HG03066 (cell line): ENCODE measurements around the gene SERPINE2.
"Not testable (repeated sequence)": the region's sequence is repeated elsewhere in the genome, so short reads cannot be mapped to it uniquely, and the experiment has no call there.

Source experiments
- ATAC-seq: cut with Tn5 transposase; IDR thresholded peaks from one replicate; pipeline ENCODE4 v1.9.1; 2021; ENCODE audit warnings: low read depth; ENCODE audit not compliant: unreplicated experiment

The SERPINE2 gene

DNA sequence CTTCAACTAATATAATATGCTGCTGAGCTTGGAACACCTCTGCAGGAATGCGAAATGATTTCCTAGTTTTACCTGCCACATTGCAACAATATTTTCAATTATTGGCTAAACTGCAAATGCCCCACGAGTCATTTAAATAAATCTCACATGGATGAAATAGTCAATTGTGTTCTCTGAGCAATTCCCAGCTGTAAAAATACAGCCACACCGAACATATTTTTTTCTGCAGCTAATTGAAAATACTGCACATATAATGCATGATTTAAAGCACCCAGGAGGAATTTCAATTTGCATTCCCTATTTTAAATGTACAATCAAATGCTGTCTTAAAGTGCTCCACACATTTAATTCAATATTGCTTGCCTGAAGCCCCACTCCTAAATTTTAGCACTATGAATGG is 18.6 kb downstream of the SERPINE2 start:
- ATAC-seq: no peak

DNA sequence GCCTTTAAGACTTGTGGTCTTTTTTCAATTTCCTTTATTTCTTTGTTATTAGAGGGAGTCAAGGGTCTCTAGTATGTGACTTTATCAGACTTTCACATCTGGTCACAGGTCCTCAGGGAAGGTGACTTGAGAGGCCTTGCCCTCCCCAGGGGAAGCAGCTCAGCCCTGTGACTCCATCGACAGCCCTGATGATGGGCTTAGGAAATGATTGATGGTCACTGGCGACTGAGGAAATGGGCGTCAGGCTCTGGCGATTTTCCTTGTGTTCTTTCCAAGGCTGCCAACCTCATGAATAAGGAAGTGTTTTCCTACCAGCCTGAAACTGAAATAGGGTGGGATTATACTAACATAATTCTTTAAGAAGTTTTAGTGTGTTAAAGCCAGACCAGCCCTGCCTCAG is 21.1 kb downstream of the SERPINE2 start:
- ATAC-seq: no peak

DNA sequence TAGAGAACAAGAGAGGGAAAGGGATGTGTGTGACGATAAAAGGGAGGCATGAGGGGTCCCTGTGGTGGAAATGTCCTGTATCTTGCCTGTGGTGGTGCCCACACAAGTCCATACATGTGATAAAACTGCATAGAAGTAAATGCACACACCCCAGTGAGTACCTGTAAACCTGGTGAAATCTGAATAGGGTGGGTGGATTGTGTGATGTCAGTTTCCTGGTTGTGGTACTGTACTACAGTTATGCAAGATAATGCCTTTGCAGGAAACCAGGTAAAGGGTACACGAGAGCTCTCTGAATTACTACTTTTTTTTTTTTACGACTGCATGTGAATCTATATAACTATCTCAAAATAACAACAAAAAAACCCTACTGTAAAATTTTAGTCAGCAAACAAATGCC is 22.1 kb downstream of the SERPINE2 start:
- ATAC-seq: no peak

DNA sequence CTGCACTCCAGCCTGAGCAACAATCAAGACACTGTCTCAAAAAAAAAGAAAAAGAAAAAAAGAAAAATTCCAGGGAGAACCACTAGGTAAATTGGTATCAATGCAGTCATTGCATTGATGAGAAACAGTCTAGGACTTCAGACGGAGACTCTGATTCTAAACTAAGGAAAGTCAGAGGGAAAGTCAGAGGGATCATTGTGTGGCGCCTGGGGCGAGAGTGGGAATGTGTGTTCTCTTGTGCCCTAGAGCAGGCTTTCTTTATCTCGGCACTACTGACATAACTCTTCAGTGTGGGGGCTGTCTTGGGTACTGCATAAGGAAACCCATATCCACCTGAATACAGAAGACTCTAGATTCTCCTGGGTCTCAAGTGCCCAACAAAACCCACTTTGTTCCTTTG is 24.8 kb downstream of the SERPINE2 start:
- ATAC-seq: no peak

DNA sequence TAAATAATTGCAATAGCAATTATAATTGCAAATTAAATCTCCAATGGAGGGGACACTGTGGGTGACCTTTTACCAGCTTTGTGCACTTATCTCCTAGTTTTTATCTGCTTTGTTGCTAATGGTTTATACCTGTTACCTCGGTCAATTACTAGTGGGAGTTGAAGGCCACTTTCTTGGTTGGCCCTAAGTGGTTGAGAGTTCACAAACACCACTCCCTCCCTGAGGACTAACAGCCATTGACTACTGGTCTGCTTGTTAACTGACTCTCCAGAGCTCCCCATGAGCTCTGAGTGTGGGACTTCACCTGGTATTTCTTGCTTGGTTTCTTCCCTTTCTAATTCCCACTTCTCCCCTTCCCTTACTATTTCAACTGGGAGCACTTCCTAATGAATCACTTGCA is 27.2 kb downstream of the SERPINE2 start:
- ATAC-seq: no peak

GRCh38 chr2:224009605-224010315 is 29.3 kb downstream of the SERPINE2 start:
- no peak for ATAC-seq

DNA sequence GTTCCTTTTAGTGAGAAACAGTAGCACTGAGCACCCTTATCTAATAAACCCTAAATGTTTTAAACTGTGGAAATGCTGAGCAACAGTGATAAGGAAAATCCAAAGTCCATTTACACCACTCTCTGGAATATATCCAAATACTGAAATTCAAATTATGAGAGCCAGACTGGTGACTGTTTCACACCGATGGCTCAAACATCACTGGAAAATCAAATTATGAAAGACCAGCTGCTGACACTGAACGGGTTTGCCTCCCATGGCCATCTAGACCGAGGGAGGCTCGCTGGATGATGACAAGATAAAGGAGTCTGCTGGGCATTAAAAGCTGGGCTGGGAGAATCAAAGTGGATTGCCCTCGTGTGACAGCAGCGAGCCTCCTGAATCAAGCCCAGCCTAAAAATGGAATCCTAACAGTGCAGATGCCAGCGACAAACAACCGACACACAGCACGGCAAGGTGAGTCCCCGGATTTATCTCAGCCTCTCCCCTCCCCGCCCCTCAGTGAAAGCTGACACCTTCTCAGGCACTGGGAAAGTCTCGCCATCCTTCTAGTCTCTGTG is 30.3 kb downstream of the SERPINE2 start:
- ATAC-seq: no peak

DNA sequence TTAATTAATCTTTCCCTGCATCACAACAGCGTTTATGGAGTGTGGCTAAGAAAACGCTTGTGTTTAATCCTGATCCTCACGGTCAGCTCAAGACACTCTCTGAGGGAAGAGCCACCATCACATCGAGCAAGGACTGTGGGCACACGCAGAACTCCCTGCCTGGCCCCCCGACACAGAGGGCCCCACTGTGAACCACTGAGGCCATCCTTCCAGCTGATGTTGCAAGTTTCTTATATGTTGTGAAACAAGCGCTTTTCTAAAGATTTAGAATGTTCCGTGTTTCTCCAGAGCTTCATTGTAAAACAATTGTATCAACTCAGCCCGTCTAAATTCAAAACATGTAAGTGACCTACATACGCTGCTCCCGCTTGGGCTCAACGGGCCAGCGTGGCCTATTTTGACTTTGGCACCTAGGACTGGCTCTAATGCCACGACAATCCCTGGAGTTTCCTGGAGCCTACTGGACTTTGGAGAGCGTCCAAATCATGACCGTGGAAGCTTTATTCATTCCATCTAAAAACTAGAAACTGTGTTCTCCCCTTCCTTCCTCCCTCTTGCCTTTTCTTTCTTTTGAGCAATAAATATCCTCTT is 34.9 kb downstream of the SERPINE2 start:
- no peak for ATAC-seq

DNA sequence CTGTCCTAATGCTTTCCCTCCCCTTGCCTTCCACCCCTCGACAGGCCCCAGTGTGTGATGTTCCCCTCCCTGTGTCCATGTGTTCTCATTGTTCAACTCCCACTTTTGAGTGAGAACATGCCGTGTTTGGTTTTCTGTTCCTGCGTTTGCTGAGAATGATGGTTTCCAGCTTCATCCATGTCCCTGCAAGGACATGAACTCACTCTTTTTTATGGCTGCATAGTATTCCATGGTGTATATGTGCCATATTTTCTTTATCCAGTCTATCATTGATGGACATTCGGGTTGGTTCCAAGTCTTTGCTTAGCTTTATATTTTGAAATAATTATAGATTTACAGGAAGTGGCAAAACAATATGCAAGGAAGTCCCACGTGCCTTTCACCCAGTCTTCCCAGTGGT is 38.4 kb downstream of the SERPINE2 start:
- not testable (repeated sequence) for ATAC-seq

- ATAC-seq: no peak
Observed at GRCh38 chr2:223999862-224000261, 39.2 kb downstream of the SERPINE2 start.

DNA sequence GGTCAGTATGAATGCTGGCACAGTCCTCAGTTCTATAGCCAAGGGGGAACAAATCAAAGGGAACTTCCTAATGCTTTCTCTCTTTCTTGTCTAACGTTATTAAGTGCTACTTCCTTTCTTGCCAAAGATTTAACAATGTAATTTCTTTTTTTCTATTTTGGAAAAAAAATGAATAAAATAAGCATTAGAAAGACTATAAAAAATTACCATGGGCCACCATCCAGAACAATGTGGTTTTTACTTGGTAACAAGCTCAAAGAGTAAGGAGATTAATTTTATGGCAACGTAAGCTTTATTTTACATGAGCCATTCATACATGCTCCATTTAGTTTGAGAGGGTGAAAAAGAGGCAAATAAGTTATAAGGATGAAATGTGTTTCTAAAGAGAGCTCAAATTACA is 40.1 kb downstream of the SERPINE2 start:
- no peak for ATAC-seq

GRCh38 chr2:223997938-223998337 is 41.1 kb downstream of the SERPINE2 start:
- no peak for ATAC-seq

DNA sequence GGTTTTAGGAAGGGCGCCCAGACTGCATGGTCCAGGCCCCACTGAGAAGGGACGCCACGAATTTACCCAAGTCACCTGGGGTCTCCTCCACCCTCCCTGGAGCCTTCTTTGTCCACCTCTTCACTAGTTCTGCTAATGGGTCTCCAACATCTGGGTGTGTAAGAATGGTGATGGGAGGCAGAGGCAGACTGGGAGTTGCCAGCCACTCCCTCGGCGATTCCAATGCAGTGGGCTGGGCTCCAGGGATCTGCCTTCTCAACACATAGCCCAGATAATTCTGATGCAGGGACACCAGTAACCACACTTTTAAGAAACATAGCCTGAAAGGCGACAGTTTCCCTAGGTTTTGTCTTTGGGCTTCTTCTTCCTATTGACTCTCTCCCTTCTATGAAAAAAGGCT is 42.7 kb downstream of the SERPINE2 start:
- ATAC-seq: no peak

GRCh38 chr2:223995569-223995968 is 43.5 kb downstream of the SERPINE2 start:
- ATAC-seq: no peak

- ATAC-seq: no peak
Observed at GRCh38 chr2:223994562-223995162, 44.4 kb downstream of the SERPINE2 start.

DNA sequence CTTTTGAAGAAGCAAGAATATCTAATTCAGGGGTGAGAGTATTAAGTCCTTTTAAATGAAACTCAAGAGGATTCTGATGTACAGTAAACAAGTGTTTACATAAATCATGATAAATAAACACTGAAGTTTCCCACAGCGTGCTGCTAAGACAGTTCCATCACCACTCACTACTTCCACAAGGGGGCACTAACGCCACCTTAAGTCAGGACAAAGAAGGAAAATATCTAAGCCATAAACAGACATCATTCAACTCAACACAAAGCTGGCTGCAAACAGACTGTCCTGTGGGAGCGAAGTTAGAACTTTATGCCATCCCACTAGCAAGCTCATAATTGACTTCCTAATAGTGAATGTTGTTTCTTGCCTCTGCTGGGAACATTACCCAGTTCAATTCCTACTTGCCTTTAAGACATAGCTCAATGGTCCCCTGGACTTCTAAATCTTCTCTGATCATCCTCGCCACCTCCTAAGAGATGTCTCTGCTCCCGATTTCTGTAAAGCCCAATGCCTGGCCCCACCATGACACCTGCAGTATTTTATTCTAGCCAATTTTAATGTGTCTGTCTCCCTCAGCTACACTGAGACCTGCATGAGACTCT is 45.4 kb downstream of the SERPINE2 start:
- peak; percentile 79 for ATAC-seq

GRCh38 chr2:223991611-223992010 is 47.5 kb downstream of the SERPINE2 start:
- ATAC-seq: no peak

- no peak for ATAC-seq
Observed at GRCh38 chr2:223989856-223990232, 49.2 kb downstream of the SERPINE2 start.

DNA sequence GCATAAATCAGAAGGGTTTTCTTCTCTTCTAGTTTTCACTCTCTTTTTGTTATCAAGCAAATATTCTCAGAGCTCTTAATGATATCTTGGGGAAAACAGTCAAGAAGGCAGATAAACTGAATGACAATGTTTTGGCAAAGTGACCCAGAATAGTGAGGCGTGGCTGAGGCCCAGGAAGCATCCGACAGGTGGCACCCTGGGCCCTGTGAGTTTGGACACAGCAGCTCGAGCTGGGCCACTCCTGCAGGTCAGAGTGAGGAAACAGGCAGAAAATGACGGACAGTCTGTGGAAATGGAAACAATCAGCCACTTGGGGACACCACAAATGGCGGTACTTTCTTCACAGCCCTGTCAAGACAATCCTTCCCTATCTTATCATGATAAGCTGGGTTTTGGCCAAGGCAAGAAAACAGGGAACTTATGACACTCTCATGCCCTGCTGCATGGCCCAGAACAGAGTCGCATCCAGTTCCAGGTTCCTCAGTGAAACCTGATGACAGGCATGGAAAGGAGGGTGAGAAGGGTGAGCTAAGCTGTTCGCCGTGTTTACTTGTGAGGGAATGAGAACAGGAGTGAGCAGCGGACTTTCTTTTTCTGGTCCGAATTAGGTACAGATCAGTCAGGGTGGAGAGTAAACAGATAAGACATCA is 49.8 kb downstream of the SERPINE2 start:
- ATAC-seq: no peak

DNA sequence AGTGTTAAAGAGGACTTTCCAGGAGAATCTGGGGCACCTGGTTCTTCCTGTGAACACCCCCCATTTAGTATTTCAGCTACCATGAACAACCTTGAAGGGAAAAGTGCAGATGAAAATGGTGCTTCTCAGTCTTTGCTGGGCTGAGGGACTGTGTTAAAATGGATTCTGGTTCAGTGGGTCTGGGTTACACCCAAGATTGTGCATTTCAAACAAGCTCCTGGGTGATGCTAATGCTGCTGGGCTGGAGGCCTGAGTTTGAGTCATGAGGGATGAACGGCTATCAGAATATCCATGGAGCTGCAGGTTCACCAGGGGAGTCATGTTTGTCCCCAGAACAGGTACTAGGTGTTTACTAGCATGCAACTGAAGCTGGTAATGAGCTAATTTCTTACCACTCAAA is 57.8 kb downstream of the SERPINE2 start:
- ATAC-seq: no peak

- ATAC-seq: no peak
Observed at GRCh38 chr2:223980803-223981202, 58.3 kb downstream of the SERPINE2 start.
